K562 (cell line): ENCODE data around the gene CCNL1. TPM values are rescaled to one million over a fixed set of nuclear protein-coding genes. Genes with fewer than 3 reads are reported as not detected.

ENCODE experiments used
- ATAC-seq: fragments of 200-7000 bp; cut with Tn5 transposase; 3 replicates; pipeline ENCODE4 v1.9.1; 2020; ENCODE audit warnings: moderate library complexity
- BruUV-seq: library from RNA; stranded (reverse); fragments of 400-500 nt; replicated peaks from 2 replicates; lab custom pipeline; 2021; lab: Mats Ljungman, UMichigan
- CTCF ChIA-PET: fragments of 300-600 bp; formaldehyde crosslinking; extraction: SDS; loops from one replicate; lab custom pipeline; 2021; ENCODE audit warnings: low intra/inter-chr PET ratio; lab: Yijun Ruan, JAX
- POLR2A ChIA-PET: fragments of 300-600, 350-650 bp; sonication (Branson Sonifier 250); formaldehyde crosslinking; extraction: SDS; loops from one replicate; lab custom pipeline; 2021; ENCODE audit warnings: antibody characterized with exemption, inconsistent platforms; lab: Yijun Ruan, JAX
- DNase-seq, 4 experiments: peaks; one replicate each; pipeline versions ENCODE4 v3.0.0 to v3.0.0-alpha.2; 2011 to 2018; ENCODE audit warnings: low spot score in 3 of 4, mixed read lengths in 3 of 4; ENCODE audit errors: extremely low read depth in 1 of 4
- FAIRE-seq: peaks from 2 replicates; lab custom pipeline; 2011; peaks lifted over from hg19 to GRCh38; lab: Jason Lieb, UNC
- H2AFZ ChIP-seq: 2 replicates; pipeline ENCODE4 v1.6.0; 2011; ENCODE audit warnings: low read depth, low read length, control low read depth, inconsistent platforms
- H3K27ac ChIP-seq: fragments of 200-600 bp; 3 replicates; pipeline ENCODE4 v1.8.0; 2011; ENCODE audit warnings: low read depth, mild to moderate bottlenecking, control low read depth, inconsistent platforms, low read length, moderate library complexity, mixed read lengths; ENCODE audit errors: extremely low read depth
- H3K27me3 ChIP-seq, 2 experiments: fragments of 300-600 bp in 1 of 2; 2 replicates in 1 of 2; 3 replicates in 1 of 2; pipeline versions ENCODE4 v1.6.0 to v1.8.0; 2011; ENCODE audit warnings: inconsistent platforms in 2 of 2, low read length in 2 of 2, mild to moderate bottlenecking in 1 of 2, mixed read lengths in 1 of 2, moderate library complexity in 1 of 2; ENCODE audit not compliant: control insufficient read depth in 2 of 2, insufficient read depth in 2 of 2
- H3K36me3 ChIP-seq: fragments of 300-600 bp; 3 replicates; pipeline ENCODE4 v1.8.0; 2011; ENCODE audit warnings: mild to moderate bottlenecking, low read length, inconsistent platforms; ENCODE audit not compliant: control insufficient read depth, insufficient read depth
- H3K4me1 ChIP-seq, 2 experiments: fragments of 200-600 bp in 1 of 2; replicated peaks in 1 of 2; 2 replicates in 1 of 2; 3 replicates in 1 of 2; pipeline versions ENCODE4 v1.5.1 to v1.8.0; 2011; ENCODE audit warnings: inconsistent platforms in 2 of 2, low read length in 2 of 2, mild to moderate bottlenecking in 1 of 2, mixed read lengths in 1 of 2, moderate library complexity in 1 of 2; ENCODE audit not compliant: control insufficient read depth in 2 of 2, insufficient read depth in 2 of 2
- H3K4me2 ChIP-seq: 2 replicates; pipeline ENCODE4 v1.6.1; 2011; ENCODE audit warnings: low read length, control low read depth, inconsistent platforms, mixed read lengths; ENCODE audit not compliant: insufficient read depth
- H3K4me3 ChIP-seq: fragments of 200-600 bp; sonication (generic), shearing (Covaris generic); 2 replicates; pipeline ENCODE4 v1.5.1; 2016; ENCODE audit warnings: control low read depth, inconsistent platforms
- H3K79me2 ChIP-seq: fragments of 200-600 bp; 3 replicates; pipeline ENCODE4 v1.8.0; 2011; ENCODE audit warnings: low read length, inconsistent platforms; ENCODE audit not compliant: control insufficient read depth, insufficient read depth
- H3K9ac ChIP-seq, 2 experiments: 2 replicates each; pipeline versions ENCODE4 v1.6.0 to v1.6.1; 2011; ENCODE audit warnings: low read depth in 2 of 2, low read length in 2 of 2, control low read depth in 1 of 2, inconsistent platforms in 1 of 2, mild to moderate bottlenecking in 1 of 2, mixed read lengths in 1 of 2; ENCODE audit not compliant: insufficient read depth in 1 of 2
- H3K9me1 ChIP-seq: one replicate; pipeline ENCODE4 v1.6.0; 2011; ENCODE audit warnings: inconsistent platforms, mild to moderate bottlenecking, low read length, moderate library complexity; ENCODE audit not compliant: control insufficient read depth, insufficient read depth
- H3K9me3 ChIP-seq: replicated peaks from 2 replicates; pipeline ENCODE4 v1.5.1; 2011; ENCODE audit warnings: low read depth, low read length, inconsistent platforms; ENCODE audit not compliant: control insufficient read depth, insufficient read depth
- H4K20me1 ChIP-seq: replicated peaks from 2 replicates; pipeline ENCODE4 v1.6.1; 2011; ENCODE audit warnings: low read length, inconsistent platforms, mixed read lengths; ENCODE audit not compliant: control insufficient read depth, insufficient read depth
- BCL6 ChIP-seq: fragments of 250-450 bp; sonication (Bioruptor Pico); IDR thresholded peaks from 2 replicates; pipeline ENCODE4 v1.4.0; 2020
- BDP1 ChIP-seq: IDR thresholded peaks from 3 replicates; pipeline ENCODE4 v1.6.1; 2011; ENCODE audit not compliant: insufficient read length, insufficient read depth
- BRD9 ChIP-seq: fragments of 450-650 bp; IDR thresholded peaks from 2 replicates; pipeline ENCODE4 v1.6.1; 2018; ENCODE audit warnings: low read depth; ENCODE audit not compliant: partially characterized antibody
- HDAC8 ChIP-seq: fragments of 450-650 bp; IDR thresholded peaks from 2 replicates; pipeline ENCODE4 v1.6.1; 2016; ENCODE audit warnings: mild to moderate bottlenecking, missing genetic modification characterization, moderate library complexity, missing compliant biosample characterization
- KLF1 ChIP-seq: fragments of 450-650 bp; IDR thresholded peaks from 2 replicates; pipeline ENCODE4 v1.6.1; 2016; ENCODE audit warnings: missing genetic modification characterization, missing compliant biosample characterization
- NFATC3 ChIP-seq: fragments of 450-650 bp; IDR thresholded peaks from 2 replicates; pipeline ENCODE4 v1.6.1; 2017; ENCODE audit warnings: mild to moderate bottlenecking
- POLR2G ChIP-seq: fragments of 200-400 bp; formaldehyde crosslinking; IDR thresholded peaks from 2 replicates; pipeline ENCODE4 v1.6.1; 2017; ENCODE audit warnings: low read depth, mild to moderate bottlenecking, antibody characterized with exemption, low read length, moderate library complexity
- ZFP30 ChIP-seq: fragments of 250-450 bp; sonication (Bioruptor Pico); IDR thresholded peaks from 2 replicates; pipeline ENCODE4 v1.8.0; 2022; ENCODE audit warnings: moderate library complexity, mild to moderate bottlenecking, inconsistent platforms, borderline replicate concordance
- ZNF3 ChIP-seq: fragments of 250-450 bp; sonication (Bioruptor Pico); IDR thresholded peaks from 2 replicates; pipeline ENCODE4 v1.5.0; 2021; ENCODE audit warnings: mild to moderate bottlenecking, moderate library complexity
- in situ Hi-C: fragments of 300-500 bp; cut with MboI; formaldehyde crosslinking; loops from 4 replicates; pipeline ENCODE4 v1.15.0; 2018; ENCODE audit warnings: inconsistent platforms, mixed read lengths
- intact Hi-C: fragments of 100-400 bp; cut with micrococcal nuclease; formaldehyde crosslinking; loops from 2 replicates; pipeline ENCODE4 v1.14.2; 2022
- polyA plus RNA-seq, 8 experiments: library from polyadenylated mRNA; depleted of rRNA in 4 of 8; stranded (reverse) in 5 of 8; unstranded in 3 of 8; fragments of >200 nt; fragmentation: Nextera tagmentation in 2 of 8; fragmentation: Illumina TruSeq in 1 of 8; extraction: Ambion mirVana in 2 of 8; extraction: Trizol in 1 of 8; gene quantifications; 2 replicates each; pipeline versions ENCODE4 v1.2.1 to v1.2.3, GENCODE V29; 2011 to 2014; ENCODE audit warnings: inconsistent platforms in 1 of 8, missing spikeins in 1 of 8
- total RNA-seq, 7 experiments: library from RNA; depleted of rRNA in 6 of 7; stranded (reverse); fragments of >200 nt in 6 of 7; fragmentation: Illumina TruSeq in 2 of 7; extraction: Trizol in 2 of 7; gene quantifications; 2 replicates each; pipeline versions ENCODE4 v1.2.1 to v1.2.3, GENCODE V29; 2011 to 2021; ENCODE audit warnings: low replicate concordance in 1 of 7
- TF ChIP-seq, protein P1 (sequence below): fragments of 250-450 bp; sonication (Bioruptor Pico); IDR thresholded peaks from 2 replicates; pipeline ENCODE4 v1.5.0; 2020; ENCODE audit warnings: mild to moderate bottlenecking, borderline replicate concordance

Gene CCNL1
- total and polyA plus RNA-seq, 9 of the 15 experiments (the other 6 are each of a cell fraction or from before 2014, with no cell fraction given) = 16.1 to 186 (median 132) TPM

DNA sequence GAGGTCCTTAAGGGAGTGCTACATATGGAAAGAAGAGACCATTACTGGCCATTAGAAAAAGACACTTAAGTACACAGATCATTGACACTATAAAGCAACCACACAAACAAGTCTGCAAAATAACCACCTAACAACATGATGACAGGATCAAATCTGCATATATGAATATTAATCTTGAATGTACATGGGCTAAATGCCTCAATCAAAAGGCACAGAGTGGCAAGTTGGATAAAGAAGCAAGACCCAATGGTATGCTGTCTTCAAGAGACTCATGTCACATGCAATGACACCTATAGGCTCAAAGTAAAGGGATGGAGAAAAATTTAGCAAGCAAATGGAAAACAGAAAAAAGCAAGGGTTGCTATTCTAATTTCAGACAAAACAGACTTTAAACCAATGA is 28.4 kb upstream of the CCNL1 start:
- no peak overlapping the region for H3K4me3 ChIP-seq
- no peaks in the 10 kb centered on the region for H4K20me1 ChIP-seq
- ATAC-seq = no peak
- TF ChIP-seq BDP1 = no peak
- no peak for TF ChIP-seq ZFP30 (CRISPR knock-in tag)
- no peak for TF ChIP-seq ZNF3
- TF ChIP-seq BRD9 = no peak
- TF ChIP-seq, protein P1, sequence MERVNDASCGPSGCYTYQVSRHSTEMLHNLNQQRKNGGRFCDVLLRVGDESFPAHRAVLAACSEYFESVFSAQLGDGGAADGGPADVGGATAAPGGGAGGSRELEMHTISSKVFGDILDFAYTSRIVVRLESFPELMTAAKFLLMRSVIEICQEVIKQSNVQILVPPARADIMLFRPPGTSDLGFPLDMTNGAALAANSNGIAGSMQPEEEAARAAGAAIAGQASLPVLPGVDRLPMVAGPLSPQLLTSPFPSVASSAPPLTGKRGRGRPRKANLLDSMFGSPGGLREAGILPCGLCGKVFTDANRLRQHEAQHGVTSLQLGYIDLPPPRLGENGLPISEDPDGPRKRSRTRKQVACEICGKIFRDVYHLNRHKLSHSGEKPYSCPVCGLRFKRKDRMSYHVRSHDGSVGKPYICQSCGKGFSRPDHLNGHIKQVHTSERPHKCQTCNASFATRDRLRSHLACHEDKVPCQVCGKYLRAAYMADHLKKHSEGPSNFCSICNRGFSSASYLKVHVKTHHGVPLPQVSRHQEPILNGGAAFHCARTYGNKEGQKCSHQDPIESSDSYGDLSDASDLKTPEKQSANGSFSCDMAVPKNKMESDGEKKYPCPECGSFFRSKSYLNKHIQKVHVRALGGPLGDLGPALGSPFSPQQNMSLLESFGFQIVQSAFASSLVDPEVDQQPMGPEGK (CRISPR knock-in tag) = no peak
- no peak for TF ChIP-seq HDAC8 (tag)
- TF ChIP-seq NFATC3 = no peak
- no peak for TF ChIP-seq BCL6
- no peak for TF ChIP-seq KLF1 (tag)
- no peak for TF ChIP-seq POLR2G
- TF ChIP-seq, all 486 proteins: peak for 0
- H3K79me2 ChIP-seq = no peaks in the 10 kb centered on the region
- H3K27ac ChIP-seq = no peak overlapping the region
- no peak overlapping the region for H2AFZ ChIP-seq
- intact Hi-C loops (no loop called here), in situ Hi-C loops (no loop called here)
- ChIA-PET POLR2A (no interaction called here), CTCF (no interaction called here)
- peaks cover 0 to 3% of the 10 kb centered on the region in 2 experiments; a peak in 2 of 5 replicates for H3K4me1 ChIP-seq
- no peak overlapping the region for H3K9ac ChIP-seq
- BruUV-seq = no TSS peak
- no peaks in the 10 kb centered on the region for H3K27me3 ChIP-seq
- DNase-seq (no peak), FAIRE-seq (no peak)
- no peaks in the 10 kb centered on the region for H3K9me1 ChIP-seq
- H3K36me3 ChIP-seq = no peaks in the 10 kb centered on the region
- H3K4me2 ChIP-seq = no peak overlapping the region
- peaks cover 3% of the 10 kb centered on the region for H3K9me3 ChIP-seq
